Trophoblast cell (in vitro differentiated cells and primary cell): ENCODE measurements around the gene ZNF222.
A peak's percentile ranks its signal among the peaks of the same experiment; 100 is the strongest.

Experiments
- DNase-seq, 2 donors: peaks; one replicate each; pipeline ENCODE4 v3.0.0-alpha.2; 2016
- H2AFZ ChIP-seq: 2 replicates; pipeline ENCODE4 v1.6.1; 2013; ENCODE audit warnings: low read length, moderate library complexity, mild to moderate bottlenecking; ENCODE audit not compliant: insufficient read depth, poor library complexity
- H2AK5ac ChIP-seq: 2 replicates; pipeline ENCODE4 v1.6.1; 2013; ENCODE audit warnings: mild to moderate bottlenecking, low read length
- H2BK120ac ChIP-seq: 2 replicates; pipeline ENCODE4 v1.6.1; 2013; ENCODE audit warnings: low read length, mild to moderate bottlenecking, moderate library complexity; ENCODE audit not compliant: insufficient read depth, poor library complexity
- H2BK12ac ChIP-seq: 2 replicates; pipeline ENCODE4 v1.6.1; 2013; ENCODE audit warnings: mild to moderate bottlenecking, low read length, moderate library complexity
- H2BK5ac ChIP-seq: 2 replicates; pipeline ENCODE4 v1.6.1; 2013; ENCODE audit warnings: low read length, low read depth, moderate library complexity, mild to moderate bottlenecking; ENCODE audit not compliant: poor library complexity
- H3K14ac ChIP-seq: 2 replicates; pipeline ENCODE4 v1.6.1; 2013; ENCODE audit warnings: mild to moderate bottlenecking, low read length
- H3K18ac ChIP-seq: 2 replicates; pipeline ENCODE4 v1.6.1; 2013; ENCODE audit warnings: mild to moderate bottlenecking, low read length
- H3K23ac ChIP-seq: 2 replicates; pipeline ENCODE4 v1.6.1; 2013; ENCODE audit warnings: low read length
- H3K27ac ChIP-seq: 2 replicates; pipeline ENCODE4 v1.5.1; 2013; ENCODE audit warnings: low read depth, mild to moderate bottlenecking, inconsistent platforms, low read length, moderate library complexity
- H3K27me3 ChIP-seq: 2 replicates; pipeline ENCODE4 v1.6.1; 2013; ENCODE audit warnings: inconsistent platforms, mild to moderate bottlenecking, low read length, moderate library complexity; ENCODE audit not compliant: insufficient read depth
- H3K36me3 ChIP-seq, 2 experiments: 1 replicate in 1 of 2; 2 replicates in 1 of 2; pipeline ENCODE4 v1.6.1; 2013; ENCODE audit warnings: low read length in 2 of 2, mild to moderate bottlenecking in 2 of 2, moderate library complexity in 1 of 2; ENCODE audit not compliant: insufficient read depth in 2 of 2, control insufficient read depth in 1 of 2
- H3K4ac ChIP-seq: 2 replicates; pipeline ENCODE4 v1.6.1; 2013; ENCODE audit warnings: low read depth, mild to moderate bottlenecking, low read length, moderate library complexity
- H3K4me1 ChIP-seq, 2 experiments: 1 replicate in 1 of 2; 2 replicates in 1 of 2; pipeline ENCODE4 v1.6.1; 2013; ENCODE audit warnings: low read length in 2 of 2, mild to moderate bottlenecking in 2 of 2, moderate library complexity in 1 of 2; ENCODE audit not compliant: insufficient read depth in 2 of 2, control insufficient read depth in 1 of 2
- H3K4me2 ChIP-seq: 2 replicates; pipeline ENCODE4 v1.6.1; 2013; ENCODE audit warnings: inconsistent platforms, mild to moderate bottlenecking, low read length, moderate library complexity
- H3K4me3 ChIP-seq: 2 replicates; pipeline ENCODE4 v1.5.1; 2013; ENCODE audit warnings: mild to moderate bottlenecking, low read depth, low read length, inconsistent platforms
- H3K79me1 ChIP-seq: one replicate; pipeline ENCODE4 v1.6.1; 2013; ENCODE audit warnings: low read length
- H3K79me2 ChIP-seq: 2 replicates; pipeline ENCODE4 v1.6.1; 2013; ENCODE audit warnings: low read length, mild to moderate bottlenecking; ENCODE audit not compliant: control insufficient read depth, insufficient read depth, poor library complexity
- H3K9ac ChIP-seq: 2 replicates; pipeline ENCODE4 v1.6.1; 2013; ENCODE audit warnings: mild to moderate bottlenecking, low read length
- H3K9me3 ChIP-seq: 2 replicates; pipeline ENCODE4 v1.6.1; 2013; ENCODE audit warnings: low read depth, mild to moderate bottlenecking, control low read depth, inconsistent platforms, low read length; ENCODE audit not compliant: insufficient read depth
- H4K12ac ChIP-seq: 2 replicates; pipeline ENCODE4 v1.6.1; 2013; ENCODE audit warnings: low read depth, mild to moderate bottlenecking, low read length, moderate library complexity
- H4K8ac ChIP-seq: 2 replicates; pipeline ENCODE4 v1.6.1; 2013; ENCODE audit warnings: low read depth, mild to moderate bottlenecking, low read length, moderate library complexity
- H4K91ac ChIP-seq: one replicate; pipeline ENCODE4 v1.6.1; 2013; ENCODE audit warnings: low read depth, mild to moderate bottlenecking, low read length, moderate library complexity
- WGBS: extraction: QIAGEN DNeasy Blood & Tissue Kit; methylation state at CpG from one replicate; pipeline ENCODE4 v1.1.7; 2013; ENCODE audit warnings: missing lambda C conversion rate; ENCODE audit not compliant: insufficient read length, insufficient coverage; ENCODE audit errors: extremely low coverage; 5-methylcytosine and 5-hydroxymethylcytosine counted together

The ZNF222 gene

DNA sequence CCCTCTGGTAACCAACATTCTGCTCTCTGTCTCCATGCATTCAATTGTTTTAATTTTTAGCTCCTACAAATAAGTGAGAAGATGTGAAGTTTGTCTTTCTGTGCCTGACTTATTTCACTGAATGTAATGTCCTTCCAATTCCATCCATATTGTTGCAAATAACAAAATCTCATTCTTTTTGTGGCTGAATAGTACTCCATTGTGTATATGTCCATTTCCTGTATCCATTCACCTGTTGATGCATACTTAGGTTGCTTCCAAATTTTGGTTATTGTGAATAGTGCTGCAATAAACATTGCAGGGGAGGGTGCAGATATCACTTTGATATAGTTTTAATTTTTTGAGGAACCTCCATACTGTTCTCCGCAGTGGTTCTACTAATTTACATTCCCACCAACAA, 44.2 kb downstream of the ZNF222 start:
- Histone ChIP-seq H3K4me1 (peaks cover 4 to 7% of the 10 kb centered on the region in 2 experiments), H2BK120ac (no peak overlapping the region), H3K9ac (no peak overlapping the region), H3K36me3 (peaks cover 3 to 20% of the 10 kb centered on the region in 2 experiments), H4K91ac (no peak overlapping the region), H3K14ac (no peak overlapping the region), H3K18ac (no peak overlapping the region), H4K8ac (no peak overlapping the region), H4K12ac (no peak overlapping the region), H3K9me3 (peaks cover 3% of the 10 kb centered on the region), H3K79me1 (peaks cover 3% of the 10 kb centered on the region), H3K4me3 (no peak overlapping the region), H3K27ac (no peak overlapping the region), H3K4me2 (no peak overlapping the region), H3K79me2 (no peaks in the 10 kb centered on the region), H2AFZ (no peak overlapping the region), H3K4ac (no peak overlapping the region), H3K27me3 (no peaks in the 10 kb centered on the region), H2BK12ac (no peak overlapping the region), H2AK5ac (no peak overlapping the region), H2BK5ac (no peak overlapping the region), H3K23ac (no peak overlapping the region)
- WGBS: no CpG with 5 or more reads among the region's 1 CpG
- DNase-seq: no peak

DNA sequence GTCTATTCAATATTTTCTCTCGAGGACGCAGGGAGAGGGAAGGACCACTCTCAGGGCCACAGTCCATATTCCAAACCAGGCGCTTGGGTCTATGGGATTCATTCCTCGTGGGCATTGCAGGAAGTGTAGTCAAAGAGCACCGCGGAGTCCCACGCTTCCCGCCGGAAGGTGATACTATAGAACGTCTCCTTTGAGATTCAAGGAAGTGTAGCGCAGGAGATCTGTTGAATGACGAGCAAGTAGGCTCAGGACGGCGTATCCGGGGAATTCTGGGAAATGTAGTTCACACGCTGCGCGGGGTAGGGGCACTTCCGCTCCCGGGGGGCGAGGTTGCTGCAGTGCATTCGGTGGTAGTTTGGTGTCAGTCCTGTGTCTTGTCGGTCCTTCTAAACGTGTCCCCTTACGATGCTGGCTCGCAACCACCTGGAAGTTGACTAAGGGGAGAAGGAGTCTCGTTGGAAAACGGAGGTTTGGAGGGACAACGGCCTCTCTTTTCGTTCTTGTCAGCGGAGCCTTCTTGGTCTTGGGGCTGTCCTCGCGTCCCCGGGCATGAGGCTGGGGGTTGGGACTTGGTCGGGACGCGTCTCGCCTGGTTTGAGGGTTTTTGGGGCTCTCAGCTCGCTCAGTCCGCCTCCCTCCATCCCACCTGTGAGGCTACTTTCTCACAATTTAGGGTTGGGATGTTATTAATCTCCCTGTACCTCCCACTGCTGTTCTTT, 46.8 kb downstream of the ZNF222 start, which contains the start of gene ZNF284:
TSS of gene ZNF284 (plus strand) at position 336 of the 719 bp plus-strand sequence. CDS start 4,231 bp downstream, outside the sequence.
- Histone ChIP-seq H2BK5ac (no peak within 1 kb of the TSS), H3K4me2 (peak within 1 kb of the TSS; percentile 92), H3K23ac (no peak within 1 kb of the TSS), H3K4me3 (peak within 1 kb of the TSS; percentile 80), H2AFZ (peak within 1 kb of the TSS; percentile 77), H3K27ac (no peak within 1 kb of the TSS), H4K8ac (peak within 1 kb of the TSS; percentile 90), H3K18ac (peak within 1 kb of the TSS; percentile 23), H3K27me3 (no peaks in the 10 kb centered on the region), H2AK5ac (no peak within 1 kb of the TSS), H3K14ac (peak within 1 kb of the TSS; percentile 37), H3K36me3 (peaks cover 0 to 2% of the 10 kb centered on the region in 2 experiments), H3K79me2 (no peaks in the 10 kb centered on the region), H4K91ac (no peak within 1 kb of the TSS), H2BK12ac (no peak within 1 kb of the TSS), H3K4ac (no peak within 1 kb of the TSS), H3K79me1 (peaks cover 3% of the 10 kb centered on the region), H3K9ac (peak within 1 kb of the TSS; percentile 8), H2BK120ac (no peak within 1 kb of the TSS), H4K12ac (peak within 1 kb of the TSS; percentile 56), H3K4me1 (peaks cover 4 to 7% of the 10 kb centered on the region in 2 experiments), H3K9me3 (no peaks in the 10 kb centered on the region)
- WGBS: no CpG with 5 or more reads among the region's 40 CpGs
- DNase-seq: peak; percentile 84 to 92

DNA sequence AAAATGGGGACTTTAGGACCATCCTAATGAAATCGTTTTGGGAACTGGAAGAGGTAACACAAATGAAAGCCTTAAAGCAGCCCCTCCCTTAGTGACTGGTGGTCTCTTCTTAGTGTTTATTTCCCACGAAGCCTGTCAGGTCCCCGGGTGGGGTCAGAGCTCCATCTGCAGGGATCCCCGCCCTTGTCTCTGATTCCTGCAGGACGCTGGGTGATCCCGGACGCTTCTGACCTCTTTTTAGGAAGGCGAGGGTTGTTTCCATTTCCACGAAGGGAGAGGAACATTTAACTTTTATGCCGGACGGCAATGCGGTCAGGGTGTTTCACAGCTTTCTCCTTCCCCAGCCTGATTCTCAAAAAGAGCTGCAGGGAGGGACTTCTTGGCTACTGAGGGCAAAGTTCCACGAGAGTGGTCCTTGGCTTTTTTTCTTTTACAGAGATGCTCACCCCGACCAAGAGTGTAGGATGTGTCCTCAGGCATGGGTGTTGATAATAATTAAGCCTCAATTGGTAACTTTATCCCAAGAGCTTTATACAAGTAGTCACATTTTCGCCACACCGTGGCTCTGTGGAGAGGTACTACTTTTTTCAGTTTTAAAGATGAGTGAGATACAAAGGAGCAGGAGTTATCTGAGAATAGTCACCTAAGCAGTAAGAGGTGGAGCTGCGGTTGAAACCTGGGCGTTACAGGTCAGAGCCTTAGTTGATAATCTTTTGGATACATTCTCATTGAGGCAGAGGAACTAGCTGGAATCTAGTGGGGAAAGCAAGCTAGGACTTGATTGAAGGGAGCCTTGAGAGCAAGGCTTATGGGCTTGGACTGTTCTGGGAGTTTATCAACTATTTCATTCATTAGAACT, 47.6 kb downstream of the ZNF222 start:
- Histone ChIP-seq H3K4ac (no peak overlapping the region), H2AK5ac (no peak overlapping the region), H3K18ac (no peak overlapping the region), H3K27me3 (no peaks in the 10 kb centered on the region), H3K36me3 (peaks cover 0 to 2% of the 10 kb centered on the region in 2 experiments), H3K4me3 (peak overlapping the region; percentile 80), H4K12ac (no peak overlapping the region), H2AFZ (peak overlapping the region; percentile 76), H3K79me2 (no peaks in the 10 kb centered on the region), H2BK5ac (no peak overlapping the region), H4K8ac (peak overlapping the region; percentile 80), H2BK12ac (no peak overlapping the region), H3K4me1 (peaks cover 4 to 7% of the 10 kb centered on the region in 2 experiments), H3K9me3 (no peaks in the 10 kb centered on the region), H2BK120ac (no peak overlapping the region), H3K23ac (no peak overlapping the region), H3K9ac (no peak overlapping the region), H3K4me2 (peak overlapping the region; percentile 92), H3K27ac (no peak overlapping the region), H4K91ac (no peak overlapping the region), H3K79me1 (peaks cover 3% of the 10 kb centered on the region), H3K14ac (no peak overlapping the region)
- peak in 1 of 2 donors; percentile 0 for DNase-seq
- no CpG with 5 or more reads among the region's 18 CpGs for WGBS

DNA sequence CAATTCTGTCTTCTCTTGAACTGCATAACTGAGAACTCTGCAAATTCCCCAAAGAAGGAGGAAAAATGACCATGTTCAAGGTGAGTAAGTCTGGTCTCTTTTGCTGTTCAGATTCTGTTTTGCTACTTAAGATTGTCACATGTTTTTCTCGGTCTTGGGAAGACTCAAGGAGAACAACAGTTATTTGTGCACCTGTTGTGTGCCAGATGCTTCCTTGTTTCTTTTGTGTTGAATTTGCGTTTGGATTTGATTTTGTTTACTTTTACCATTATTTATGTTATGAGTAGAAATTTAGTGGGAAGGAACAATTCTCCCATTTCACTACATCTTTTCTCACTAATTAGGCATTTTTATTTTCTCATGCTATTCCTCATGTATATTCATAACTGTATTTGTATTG, 51.1 kb downstream of the ZNF222 start:
- no peak overlapping the region for H3K4ac ChIP-seq
- no peaks in the 10 kb centered on the region for H3K27me3 ChIP-seq
- H2BK120ac ChIP-seq: no peak overlapping the region
- H2BK12ac ChIP-seq: no peak overlapping the region
- peaks cover 4 to 6% of the 10 kb centered on the region in 2 experiments for H3K36me3 ChIP-seq
- H3K23ac ChIP-seq: no peak overlapping the region
- no peak overlapping the region for H3K9ac ChIP-seq
- no peak overlapping the region for H3K14ac ChIP-seq
- no peak overlapping the region for H4K12ac ChIP-seq
- H3K4me2 ChIP-seq: no peak overlapping the region
- H3K27ac ChIP-seq: no peak overlapping the region
- no peak overlapping the region for H3K4me3 ChIP-seq
- no peak overlapping the region for H4K91ac ChIP-seq
- no peak overlapping the region for H2AK5ac ChIP-seq
- no CpG with 5 or more reads among the region's 2 CpGs for WGBS
- H3K79me2 ChIP-seq: no peaks in the 10 kb centered on the region
- no peak overlapping the region for H2BK5ac ChIP-seq
- peaks cover 4 to 7% of the 10 kb centered on the region in 2 experiments for H3K4me1 ChIP-seq
- no peaks in the 10 kb centered on the region for H3K9me3 ChIP-seq
- no peak overlapping the region for H3K18ac ChIP-seq
- no peak overlapping the region for H4K8ac ChIP-seq
- no peak for DNase-seq
- H3K79me1 ChIP-seq: peaks cover 3% of the 10 kb centered on the region
- no peak overlapping the region for H2AFZ ChIP-seq
